ENCODE results near the gene PPM1M.

PPM1M gene

DNA sequence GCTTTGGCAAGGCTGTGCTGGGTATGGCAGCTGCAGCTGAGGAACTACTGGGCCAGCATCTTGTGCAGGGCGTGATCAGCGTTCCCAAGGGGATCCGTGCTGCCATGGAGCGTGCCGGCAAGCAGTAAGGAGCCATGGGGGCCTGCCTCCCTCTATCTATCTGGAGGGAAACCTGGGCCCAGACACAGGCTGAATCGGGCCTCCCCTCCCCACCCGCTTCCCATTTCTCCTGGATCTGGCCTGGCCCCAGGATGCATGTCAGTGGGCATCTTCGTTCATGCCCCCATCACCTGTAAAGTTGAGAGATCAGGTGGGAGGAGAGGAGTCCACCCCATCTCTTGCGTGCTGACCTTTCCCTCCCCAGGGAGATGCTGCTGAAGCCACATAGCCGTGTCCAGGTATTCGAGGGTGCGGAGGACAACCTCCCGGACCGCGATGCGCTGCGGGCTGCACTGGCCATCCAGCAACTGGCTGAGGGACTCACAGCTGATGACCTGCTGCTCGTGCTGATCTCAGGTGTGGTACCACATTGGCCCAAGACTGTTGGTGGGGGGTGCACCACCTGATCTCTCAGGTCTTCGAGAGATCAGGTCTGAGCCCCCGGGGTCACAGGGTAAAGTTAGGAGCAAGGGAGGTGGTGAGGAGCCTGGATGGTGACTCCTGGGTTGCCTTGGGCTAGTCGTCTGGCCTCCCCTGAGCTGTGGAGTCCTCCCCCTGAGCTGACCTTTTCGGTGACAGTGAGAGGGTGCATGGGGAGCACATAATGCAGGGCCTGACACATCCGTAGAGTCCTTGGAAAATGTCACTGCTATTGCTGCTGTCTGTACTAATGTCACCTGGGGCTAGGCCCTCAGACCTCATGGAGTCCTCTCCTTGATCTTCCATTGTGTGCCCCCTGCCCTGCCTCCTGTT lies 45.3 kb downstream of the PPM1M start:
- TF ChIP-seq, protein P1, sequence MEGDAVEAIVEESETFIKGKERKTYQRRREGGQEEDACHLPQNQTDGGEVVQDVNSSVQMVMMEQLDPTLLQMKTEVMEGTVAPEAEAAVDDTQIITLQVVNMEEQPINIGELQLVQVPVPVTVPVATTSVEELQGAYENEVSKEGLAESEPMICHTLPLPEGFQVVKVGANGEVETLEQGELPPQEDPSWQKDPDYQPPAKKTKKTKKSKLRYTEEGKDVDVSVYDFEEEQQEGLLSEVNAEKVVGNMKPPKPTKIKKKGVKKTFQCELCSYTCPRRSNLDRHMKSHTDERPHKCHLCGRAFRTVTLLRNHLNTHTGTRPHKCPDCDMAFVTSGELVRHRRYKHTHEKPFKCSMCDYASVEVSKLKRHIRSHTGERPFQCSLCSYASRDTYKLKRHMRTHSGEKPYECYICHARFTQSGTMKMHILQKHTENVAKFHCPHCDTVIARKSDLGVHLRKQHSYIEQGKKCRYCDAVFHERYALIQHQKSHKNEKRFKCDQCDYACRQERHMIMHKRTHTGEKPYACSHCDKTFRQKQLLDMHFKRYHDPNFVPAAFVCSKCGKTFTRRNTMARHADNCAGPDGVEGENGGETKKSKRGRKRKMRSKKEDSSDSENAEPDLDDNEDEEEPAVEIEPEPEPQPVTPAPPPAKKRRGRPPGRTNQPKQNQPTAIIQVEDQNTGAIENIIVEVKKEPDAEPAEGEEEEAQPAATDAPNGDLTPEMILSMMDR (IDR thresholded peaks at IDR 0.05; ENCODE audit: low read depth, low read length), result no peak
- no peak for DNase-seq (ENCODE audit: extremely low read depth, low read depth)

DNA sequence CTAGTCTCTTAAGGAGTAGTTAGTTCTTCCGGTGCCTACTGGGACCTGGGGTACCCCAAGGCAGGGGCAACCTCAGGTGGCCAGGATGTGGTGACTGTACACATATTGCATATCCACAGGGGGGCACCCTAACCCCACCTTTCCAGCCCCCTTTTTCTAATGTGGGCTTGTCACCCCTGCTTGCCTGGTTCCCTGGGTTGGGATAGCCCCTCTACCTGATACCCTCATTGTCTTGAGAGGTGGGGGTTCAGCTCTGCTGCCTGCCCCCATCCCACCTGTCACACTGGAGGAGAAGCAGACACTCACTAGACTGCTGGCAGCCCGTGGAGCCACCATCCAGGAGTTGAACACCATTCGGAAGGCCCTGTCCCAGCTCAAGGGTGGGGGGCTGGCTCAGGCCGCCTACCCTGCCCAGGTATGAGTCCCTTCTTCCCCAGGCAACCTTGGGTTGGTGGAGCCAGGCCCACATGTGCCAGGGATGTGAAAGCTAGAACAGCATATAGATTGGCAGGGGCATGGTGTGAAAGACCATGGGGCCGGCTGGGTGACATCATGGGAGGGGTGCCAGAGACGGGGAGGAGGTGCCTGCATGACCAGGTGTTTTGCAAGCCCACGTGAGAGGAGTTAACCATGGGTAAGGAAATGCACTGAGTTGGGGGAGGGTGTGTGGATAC lies 46.1 kb downstream of the PPM1M start:
- TF ChIP-seq, protein P1 (IDR thresholded peaks at IDR 0.05; ENCODE audit: low read depth, low read length), result peak; percentile 50
- DNase-seq (ENCODE audit: extremely low read depth, low read depth), result no peak

DNA sequence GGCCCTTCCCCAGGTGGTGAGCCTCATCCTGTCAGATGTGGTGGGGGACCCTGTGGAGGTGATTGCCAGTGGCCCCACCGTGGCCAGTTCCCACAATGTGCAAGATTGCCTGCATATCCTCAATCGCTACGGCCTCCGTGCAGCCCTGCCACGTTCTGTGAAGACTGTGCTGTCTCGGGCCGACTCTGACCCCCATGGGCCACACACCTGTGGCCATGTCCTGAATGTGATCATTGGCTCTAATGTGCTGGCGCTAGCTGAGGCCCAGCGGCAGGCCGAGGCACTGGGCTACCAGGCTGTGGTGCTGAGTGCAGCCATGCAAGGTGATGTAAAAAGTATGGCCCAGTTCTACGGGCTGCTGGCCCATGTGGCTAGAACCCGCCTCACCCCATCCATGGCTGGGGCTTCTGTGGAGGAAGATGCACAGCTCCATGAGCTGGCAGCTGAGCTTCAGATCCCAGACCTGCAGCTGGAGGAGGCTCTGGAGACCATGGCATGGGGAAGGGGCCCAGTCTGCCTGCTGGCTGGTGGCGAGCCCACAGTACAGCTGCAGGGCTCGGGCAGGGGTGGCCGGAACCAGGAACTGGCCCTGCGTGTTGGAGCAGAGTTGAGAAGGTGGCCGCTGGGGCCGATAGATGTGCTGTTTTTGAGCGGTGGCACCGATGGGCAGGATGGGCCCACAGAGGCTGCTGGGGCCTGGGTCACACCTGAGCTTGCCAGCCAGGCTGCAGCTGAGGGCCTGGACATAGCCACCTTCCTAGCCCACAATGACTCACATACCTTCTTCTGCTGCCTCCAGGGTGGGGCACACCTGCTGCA lies 46.9 kb downstream of the PPM1M start:
- DNase-seq (ENCODE audit: extremely low read depth, low read depth), result no peak
- TF ChIP-seq, protein P1 (IDR thresholded peaks at IDR 0.05; ENCODE audit: low read depth, low read length), result no peak

DNA sequence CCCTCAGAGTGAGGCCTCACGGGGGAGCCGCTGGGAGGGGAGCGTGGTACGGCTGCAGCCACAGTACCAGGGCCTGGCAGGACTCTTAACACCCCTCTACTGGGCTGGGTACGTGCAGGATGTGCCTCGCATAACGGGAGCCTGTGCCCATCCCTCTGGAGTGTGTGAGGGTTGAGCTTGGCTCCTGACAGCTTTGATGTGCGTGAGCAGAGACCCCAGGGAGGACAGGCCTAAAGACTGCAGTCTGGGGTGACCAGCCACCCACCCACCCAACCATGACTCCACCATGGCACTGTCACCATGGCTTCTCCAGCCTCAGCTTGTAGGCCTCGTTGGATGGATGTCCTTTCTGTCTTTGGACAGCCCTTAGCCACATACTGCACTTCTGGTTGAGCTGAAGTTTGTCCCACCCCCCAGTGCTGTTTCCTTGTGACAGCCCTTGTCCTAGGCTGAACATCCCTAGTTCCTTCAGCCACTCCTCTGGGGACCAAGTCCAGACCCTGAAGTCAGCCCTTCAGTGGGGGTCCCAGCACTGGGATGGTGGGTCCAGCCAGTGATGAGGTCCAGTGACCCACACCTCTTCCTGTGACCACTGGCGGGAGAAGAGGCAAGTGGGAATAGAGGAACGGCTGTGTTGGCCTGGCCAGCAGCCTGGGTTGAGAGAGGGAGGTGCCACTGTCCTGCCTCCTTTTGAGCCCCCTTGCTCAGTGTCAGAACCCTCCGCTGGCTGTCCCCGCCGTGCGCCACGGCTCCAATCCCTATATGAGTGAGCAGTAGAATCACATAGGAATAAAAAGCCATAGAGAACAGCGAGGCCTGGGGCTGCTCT lies 48.1 kb downstream of the PPM1M start:
- no peak for DNase-seq (ENCODE audit: extremely low read depth, low read depth)
- TF ChIP-seq, protein P1 (IDR thresholded peaks at IDR 0.05; ENCODE audit: low read depth, low read length), result no peak

DNA sequence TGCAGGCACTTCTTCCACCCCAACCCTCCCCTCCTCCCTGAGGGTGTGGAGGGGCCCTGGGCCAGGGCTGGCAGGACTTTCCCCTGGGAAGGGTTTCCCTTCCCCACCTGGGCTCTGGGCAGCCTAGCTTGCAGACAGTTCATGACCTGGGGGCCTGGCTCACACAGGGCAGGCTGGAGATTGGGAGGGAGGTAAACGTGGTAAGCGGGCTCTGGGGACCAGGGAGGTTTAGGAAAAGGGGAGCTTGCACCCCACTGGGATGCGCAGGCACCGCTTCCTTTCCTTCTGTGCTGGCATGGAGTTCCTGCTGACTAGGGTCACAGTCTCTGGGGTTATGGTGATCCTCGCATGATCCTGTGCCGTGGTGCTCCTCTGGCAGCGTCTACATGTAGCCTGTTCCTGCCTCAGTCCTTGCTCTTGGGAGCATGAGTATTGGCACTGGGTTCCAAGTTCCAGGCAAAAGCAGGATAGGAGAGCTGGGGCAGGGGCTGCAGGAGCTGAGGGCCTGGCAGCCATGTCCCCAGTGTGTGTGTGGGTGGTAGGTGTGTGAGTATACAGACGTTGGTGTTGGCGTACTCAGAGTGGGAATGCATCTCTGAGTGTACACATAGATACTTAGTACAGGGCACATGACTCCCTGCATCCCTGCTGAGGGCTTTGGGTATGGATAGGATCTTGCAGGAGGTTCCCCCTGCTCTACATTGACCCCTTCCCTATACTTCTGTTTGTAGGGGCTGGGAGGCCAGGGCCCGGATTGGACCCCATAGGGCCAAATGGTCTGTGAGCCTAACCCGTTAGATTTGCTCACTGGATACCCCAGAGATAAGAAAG lies 49.0 kb downstream of the PPM1M start:
- DNase-seq (ENCODE audit: extremely low read depth, low read depth), result no peak
- TF ChIP-seq, protein P1 (IDR thresholded peaks at IDR 0.05; ENCODE audit: low read depth, low read length), result no peak

DNA sequence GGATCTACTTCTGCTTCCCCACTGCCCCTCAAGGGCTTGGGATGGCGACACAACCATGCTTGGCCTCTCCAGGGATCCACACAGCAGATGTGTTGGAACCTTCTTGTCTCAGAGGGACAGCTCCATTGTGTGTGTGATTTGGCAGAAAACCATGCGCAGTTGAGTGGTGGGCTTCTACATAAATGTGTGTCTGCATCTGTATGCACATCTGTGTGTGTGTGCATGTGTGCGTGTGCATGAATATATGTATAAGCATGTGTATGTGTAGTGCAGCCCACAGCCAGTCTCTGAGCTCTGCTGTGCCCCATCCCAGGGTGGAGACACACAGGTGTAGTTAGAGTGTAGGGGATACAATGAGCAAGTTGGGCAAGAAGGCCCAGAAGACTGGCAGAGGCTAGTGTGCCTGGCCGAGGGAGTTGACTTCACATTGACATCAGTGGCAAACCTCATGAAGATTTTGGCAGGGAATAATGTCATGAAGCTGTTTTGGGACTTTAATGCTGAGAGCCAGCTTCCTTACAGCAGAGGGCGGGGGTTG lies 50.2 kb downstream of the PPM1M start:
- no peak for DNase-seq (ENCODE audit: extremely low read depth, low read depth)
- TF ChIP-seq, protein P1 (IDR thresholded peaks at IDR 0.05; ENCODE audit: low read depth, low read length), result no peak

All from AG09319 (cell line).